Loucy (cell line): ENCODE measurements around the gene ADH1C.

Experiments used
- H2AFZ ChIP-seq: fragments of 200-600 bp; sonication (generic); 2 replicates; pipeline ENCODE4 v1.6.0; 2016; ENCODE audit warnings: antibody characterized with exemption, mild to moderate bottlenecking, low read length, moderate library complexity
- H3F3A ChIP-seq: fragments of 200-600 bp; 2 replicates; pipeline ENCODE4 v1.6.0; 2016; ENCODE audit warnings: antibody characterized with exemption, low read depth, mild to moderate bottlenecking
- H3K27me3 ChIP-seq: fragments of 200-600 bp; sonication (generic); 2 replicates; pipeline ENCODE4 v1.6.1; 2014; ENCODE audit warnings: low read length, mild to moderate bottlenecking; ENCODE audit not compliant: insufficient read depth, poor library complexity, severe bottlenecking
- H3K36me3 ChIP-seq: fragments of 200-600 bp; sonication (generic); 2 replicates; pipeline ENCODE4 v1.6.1; 2016; ENCODE audit warnings: low read length; ENCODE audit not compliant: insufficient read depth
- H3K4me1 ChIP-seq: fragments of 200-600 bp; sonication (generic); 2 replicates; pipeline ENCODE4 v1.5.1; 2014; ENCODE audit warnings: low read length, mild to moderate bottlenecking; ENCODE audit not compliant: insufficient read depth, poor library complexity, severe bottlenecking
- H3K4me2 ChIP-seq: fragments of 200-600 bp; sonication (generic); 2 replicates; pipeline ENCODE4 v1.6.0; 2014; ENCODE audit warnings: antibody characterized with exemption, low read length, low read depth, mild to moderate bottlenecking; ENCODE audit not compliant: poor library complexity, severe bottlenecking
- H3K4me3 ChIP-seq: fragments of 200-600 bp; sonication (generic); 2 replicates; pipeline ENCODE4 v1.5.1; 2014; ENCODE audit warnings: low read length, mild to moderate bottlenecking, mixed read lengths; ENCODE audit not compliant: poor library complexity, severe bottlenecking
- H3K79me2 ChIP-seq: fragments of 200-600 bp; sonication (generic); 2 replicates; pipeline ENCODE4 v1.6.1; 2014; ENCODE audit warnings: low read length; ENCODE audit not compliant: insufficient read depth
- H3K9ac ChIP-seq: fragments of 200-600 bp; sonication (generic); 2 replicates; pipeline ENCODE4 v1.6.0; 2014; ENCODE audit warnings: mild to moderate bottlenecking, low read depth, low read length, moderate library complexity; ENCODE audit not compliant: poor library complexity, severe bottlenecking
- H3K9me2 ChIP-seq: fragments of 200-600 bp; sonication (generic); replicated peaks from 2 replicates; pipeline ENCODE4 v1.6.1; 2016; ENCODE audit warnings: low read depth, low read length, mixed read lengths
- H3K9me3 ChIP-seq: fragments of 200-600 bp; sonication (generic); 2 replicates; pipeline ENCODE4 v1.6.1; 2014; ENCODE audit warnings: mild to moderate bottlenecking, antibody characterized with exemption, low read length, low read depth; ENCODE audit not compliant: insufficient read depth
- H4K20me1 ChIP-seq: fragments of 200-600 bp; sonication (generic); 2 replicates; pipeline ENCODE4 v1.6.0; 2014; ENCODE audit warnings: antibody characterized with exemption, low read length, mild to moderate bottlenecking; ENCODE audit not compliant: insufficient read depth, poor library complexity, severe bottlenecking
- CTCF ChIP-seq: fragments of 200-600 bp; sonication (generic); conservative IDR thresholded peaks from 2 replicates; pipeline ENCODE4 v1.5.1; 2014; ENCODE audit warnings: mild to moderate bottlenecking, antibody characterized with exemption, low read length
- EZH2phosphoT487 ChIP-seq: fragments of 200-600 bp; IDR thresholded peaks from 2 replicates; pipeline ENCODE4 v1.6.1; 2018; ENCODE audit warnings: antibody characterized with exemption, mild to moderate bottlenecking, moderate library complexity, borderline replicate concordance

ADH1C gene

GRCh38 chr4:99336553-99336952 is 16.0 kb downstream of the ADH1C start:
- Histone ChIP-seq H3K4me3 (no peak overlapping the region), H3F3A (no peaks in the 10 kb centered on the region), H4K20me1 (no peaks in the 10 kb centered on the region), H3K4me2 (no peak overlapping the region), H3K9ac (no peak overlapping the region), H3K36me3 (no peaks in the 10 kb centered on the region), H3K79me2 (no peaks in the 10 kb centered on the region), H3K9me3 (no peaks in the 10 kb centered on the region), H3K4me1 (no peaks in the 10 kb centered on the region), H3K9me2 (no peaks in the 10 kb centered on the region), H3K27me3 (no peaks in the 10 kb centered on the region), H2AFZ (no peak overlapping the region)
- TF ChIP-seq CTCF (no peak), EZH2phosphoT487 (no peak)

- H3K9me2 ChIP-seq, result no peaks in the 10 kb centered on the region
- H3K9me3 ChIP-seq, result no peaks in the 10 kb centered on the region
- H3K79me2 ChIP-seq, result no peaks in the 10 kb centered on the region
- TF ChIP-seq EZH2phosphoT487 (no peak), CTCF (no peak)
- H3K9ac ChIP-seq, result no peak overlapping the region
- H3K4me3 ChIP-seq, result no peak overlapping the region
- no peaks in the 10 kb centered on the region for H3F3A ChIP-seq
- no peaks in the 10 kb centered on the region for H4K20me1 ChIP-seq
- H2AFZ ChIP-seq, result no peak overlapping the region
- H3K4me2 ChIP-seq, result no peak overlapping the region
- H3K27me3 ChIP-seq, result no peaks in the 10 kb centered on the region
- no peaks in the 10 kb centered on the region for H3K36me3 ChIP-seq
- H3K4me1 ChIP-seq, result no peaks in the 10 kb centered on the region
Measured at GRCh38 chr4:99334880-99335279, 17.7 kb downstream of the ADH1C start.

GRCh38 chr4:99330648-99331047 is 21.9 kb downstream of the ADH1C start:
- Histone ChIP-seq H3K9ac (no peak overlapping the region), H3K79me2 (no peaks in the 10 kb centered on the region), H4K20me1 (no peaks in the 10 kb centered on the region), H3K4me1 (no peaks in the 10 kb centered on the region), H3K36me3 (no peaks in the 10 kb centered on the region), H3K4me3 (no peak overlapping the region), H3F3A (no peaks in the 10 kb centered on the region), H3K9me2 (no peaks in the 10 kb centered on the region), H3K4me2 (no peak overlapping the region), H2AFZ (no peak overlapping the region), H3K9me3 (no peaks in the 10 kb centered on the region), H3K27me3 (no peaks in the 10 kb centered on the region)
- TF ChIP-seq EZH2phosphoT487, result no peak
- TF ChIP-seq CTCF, result no peak
